T-helper 1 cell treated with Interleukin-12 subunit alpha and Interleukin-12 subunit beta and Interleukin-4 antibody, amounts not matched to agents 30 μg/mL and 1 μg/mL, for 36 hours (primary cell): ENCODE data around the gene ZDHHC8.

Source experiments
- H3K27ac Mint-ChIP-seq: one replicate; pipeline ENCODE4 v1.8.0; 2021; ENCODE audit warnings: mild to moderate bottlenecking, mixed read lengths
- H3K27me3 Mint-ChIP-seq: one replicate; pipeline ENCODE4 v1.8.0; 2021; ENCODE audit warnings: low read depth, mixed read lengths
- H3K36me3 Mint-ChIP-seq: one replicate; pipeline ENCODE4 v1.8.0; 2021; ENCODE audit warnings: low read depth, mixed read lengths
- H3K4me1 Mint-ChIP-seq: one replicate; pipeline ENCODE4 v1.8.0; 2021; ENCODE audit warnings: low read depth, mixed read lengths
- H3K4me3 Mint-ChIP-seq: one replicate; pipeline ENCODE4 v1.8.0; 2021; ENCODE audit warnings: mild to moderate bottlenecking, moderate library complexity, mixed read lengths
- H3K9me3 Mint-ChIP-seq: one replicate; pipeline ENCODE4 v1.8.0; 2021; ENCODE audit warnings: mixed read lengths

Gene ZDHHC8

DNA sequence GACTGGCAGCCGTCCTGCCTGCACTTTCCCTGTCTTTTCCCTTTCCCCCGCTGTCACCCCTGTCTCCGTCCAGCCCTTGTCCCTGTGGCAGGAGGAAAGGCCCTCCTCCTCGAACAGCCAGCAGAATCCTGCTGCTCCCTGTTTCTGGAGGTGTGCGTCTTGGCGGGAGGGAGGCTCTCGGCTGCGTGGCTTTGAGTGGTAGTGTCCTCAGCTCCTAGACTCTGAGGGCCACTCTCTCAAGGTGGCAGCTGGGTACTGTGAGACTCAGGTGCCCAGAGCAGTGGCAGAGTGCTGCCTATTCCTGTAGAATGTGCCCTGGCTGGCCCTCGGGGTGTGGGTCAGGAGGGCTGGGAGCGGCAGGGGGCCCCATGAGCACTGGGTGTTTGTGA lies 24.8 kb upstream of the ZDHHC8 start:
- Mint-ChIP-seq H3K4me1 (peaks cover 15% of the 10 kb centered on the region), H3K27ac (no peak overlapping the region), H3K27me3 (no peaks in the 10 kb centered on the region), H3K9me3 (no peaks in the 10 kb centered on the region), H3K4me3 (no peak overlapping the region), H3K36me3 (peaks cover 28% of the 10 kb centered on the region)

DNA sequence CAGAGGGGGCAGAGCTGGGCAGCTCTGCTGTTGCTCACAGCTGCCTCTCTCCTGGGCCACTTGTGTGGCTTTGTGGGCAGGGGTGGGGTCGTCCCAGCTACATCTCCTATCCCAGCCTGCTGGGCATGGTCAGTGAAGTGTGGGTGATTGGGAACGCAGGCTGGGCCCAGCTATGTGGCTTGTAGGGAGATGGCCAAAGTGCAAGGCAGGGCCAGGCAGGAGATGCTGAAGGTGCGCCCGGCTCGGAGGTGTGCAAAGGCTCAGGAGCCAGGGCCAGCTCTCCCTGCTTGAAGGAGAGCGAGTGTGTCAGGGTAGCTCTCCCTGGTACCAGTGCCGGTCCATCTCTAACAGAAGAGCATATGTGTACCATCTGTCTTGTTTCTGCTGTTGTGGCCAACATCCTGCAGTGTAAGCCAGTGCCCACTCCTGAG lies 24.1 kb upstream of the ZDHHC8 start:
- Mint-ChIP-seq H3K36me3 (peaks cover 24% of the 10 kb centered on the region), H3K4me3 (no peak overlapping the region), H3K4me1 (peaks cover 13% of the 10 kb centered on the region), H3K9me3 (no peaks in the 10 kb centered on the region), H3K27me3 (no peaks in the 10 kb centered on the region), H3K27ac (no peak overlapping the region)

DNA sequence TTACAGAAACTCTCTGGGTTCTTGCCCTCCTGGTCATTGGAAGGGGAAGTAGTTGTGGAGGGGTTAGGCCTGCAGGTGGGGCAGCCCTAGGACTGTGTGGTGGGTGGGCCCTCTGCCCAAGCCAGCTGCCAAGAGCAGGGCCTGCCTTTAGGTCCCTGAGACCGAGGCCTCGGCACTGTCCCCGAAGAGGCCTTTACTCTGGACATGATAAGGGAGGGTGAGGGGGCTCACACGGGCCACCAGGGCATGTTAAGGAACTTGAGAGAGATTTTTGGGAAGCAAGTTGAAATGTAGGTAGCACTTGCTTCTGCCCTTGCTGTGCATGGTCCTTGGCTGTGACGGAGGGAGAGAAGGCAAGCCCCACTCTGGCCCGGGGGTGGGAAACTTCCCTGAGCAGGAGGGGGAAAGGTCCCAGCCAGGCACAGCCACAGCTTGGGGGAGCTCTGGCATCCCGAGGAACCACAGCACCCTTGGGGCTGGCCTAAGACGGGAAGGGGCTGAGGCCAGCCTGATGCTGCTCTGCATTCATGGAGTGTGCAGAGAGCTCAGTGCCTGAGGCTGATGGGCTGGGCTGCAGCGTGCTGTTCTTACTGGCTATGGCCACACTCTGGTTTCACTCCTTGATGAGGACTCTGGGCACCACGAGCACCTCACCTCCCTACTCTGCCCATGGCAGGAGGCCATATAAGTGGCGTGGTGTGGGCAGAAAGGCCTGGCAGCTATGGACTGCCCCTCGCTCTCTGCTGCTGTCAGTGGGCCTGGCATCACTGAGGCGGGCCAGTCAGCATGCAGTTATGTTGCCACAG lies 23.4 kb upstream of the ZDHHC8 start:
- Mint-ChIP-seq H3K27me3 (no peaks in the 10 kb centered on the region), H3K4me1 (peaks cover 11% of the 10 kb centered on the region), H3K36me3 (peaks cover 22% of the 10 kb centered on the region), H3K9me3 (no peaks in the 10 kb centered on the region), H3K27ac (peak overlapping the region; percentile 3), H3K4me3 (no peak overlapping the region)

DNA sequence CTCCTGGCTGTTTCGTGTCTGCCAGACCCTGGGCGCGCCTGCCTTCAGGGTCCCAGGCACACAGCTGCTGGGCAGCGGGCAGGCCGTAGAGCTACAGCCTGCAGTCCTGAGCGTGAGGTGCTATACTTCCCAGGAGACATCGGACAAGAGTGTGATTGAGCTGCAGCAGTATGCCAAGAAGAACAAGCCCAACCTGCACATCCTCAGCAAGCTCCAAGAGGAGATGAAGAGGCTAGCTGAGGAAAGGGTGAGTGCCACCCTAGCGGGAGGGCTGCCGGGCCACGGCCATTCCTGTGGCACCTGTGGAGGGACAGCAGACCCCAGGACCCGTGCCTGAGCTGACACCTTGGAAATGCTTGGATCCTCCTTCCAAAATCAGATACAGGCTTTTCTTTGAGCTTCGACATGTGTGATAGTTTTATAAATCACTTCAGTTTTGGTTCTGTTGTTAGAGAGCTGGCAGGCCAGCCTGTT lies 22.8 kb upstream of the ZDHHC8 start:
- Mint-ChIP-seq H3K4me3 (no peak overlapping the region), H3K27me3 (no peaks in the 10 kb centered on the region), H3K27ac (no peak overlapping the region), H3K4me1 (peaks cover 7% of the 10 kb centered on the region), H3K36me3 (peaks cover 17% of the 10 kb centered on the region), H3K9me3 (no peaks in the 10 kb centered on the region)

DNA sequence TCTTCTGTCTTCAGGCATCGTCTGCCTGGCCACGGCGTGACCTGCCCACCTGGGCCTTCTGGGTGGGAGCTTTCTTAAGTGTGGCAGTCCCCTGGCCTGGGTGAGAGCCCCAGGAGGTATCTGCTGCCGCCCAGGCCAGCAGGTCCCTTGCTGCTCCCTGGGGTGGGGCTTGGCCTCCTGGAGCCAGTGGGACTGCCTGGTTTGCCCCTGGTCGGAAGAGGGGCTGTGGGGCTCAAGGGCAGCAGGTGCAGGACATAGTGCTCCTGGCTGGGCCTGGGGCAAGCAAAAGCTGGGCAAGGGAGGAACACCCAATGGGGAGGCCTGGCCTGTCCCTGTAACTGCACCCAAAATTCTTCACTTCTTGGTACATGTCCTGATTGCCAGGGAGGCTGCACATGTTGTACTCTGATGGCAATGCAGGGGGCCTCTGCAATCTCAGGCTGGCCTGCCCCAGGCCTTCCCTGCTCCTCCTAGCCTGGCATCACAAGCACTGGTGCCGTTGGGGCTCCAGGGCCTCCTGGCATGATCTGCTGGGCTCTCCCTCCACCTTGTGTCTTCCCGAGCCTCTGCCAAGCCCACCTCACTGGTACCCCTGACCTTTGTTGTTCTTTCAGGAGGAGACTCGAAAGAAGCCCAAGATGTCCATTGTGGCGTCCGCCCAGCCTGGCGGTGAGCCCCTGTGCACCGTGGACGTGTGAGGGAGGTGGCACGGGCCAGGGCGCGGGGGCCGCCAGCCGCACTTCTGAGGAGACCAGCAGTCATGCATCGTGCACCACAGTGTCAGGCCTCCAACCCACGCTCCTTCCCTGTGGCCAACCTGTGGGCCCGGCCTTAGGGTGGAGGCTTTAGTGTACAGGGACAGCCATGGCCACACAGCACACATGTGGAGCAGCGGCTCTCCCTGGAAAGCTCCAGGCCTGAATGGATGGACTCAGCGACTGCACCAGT lies 21.9 kb upstream of the ZDHHC8 start:
- no peaks in the 10 kb centered on the region for H3K9me3 Mint-ChIP-seq
- H3K36me3 Mint-ChIP-seq: peaks cover 22% of the 10 kb centered on the region
- H3K4me1 Mint-ChIP-seq: peaks cover 9% of the 10 kb centered on the region
- no peak overlapping the region for H3K4me3 Mint-ChIP-seq
- no peak overlapping the region for H3K27ac Mint-ChIP-seq
- H3K27me3 Mint-ChIP-seq: no peaks in the 10 kb centered on the region

DNA sequence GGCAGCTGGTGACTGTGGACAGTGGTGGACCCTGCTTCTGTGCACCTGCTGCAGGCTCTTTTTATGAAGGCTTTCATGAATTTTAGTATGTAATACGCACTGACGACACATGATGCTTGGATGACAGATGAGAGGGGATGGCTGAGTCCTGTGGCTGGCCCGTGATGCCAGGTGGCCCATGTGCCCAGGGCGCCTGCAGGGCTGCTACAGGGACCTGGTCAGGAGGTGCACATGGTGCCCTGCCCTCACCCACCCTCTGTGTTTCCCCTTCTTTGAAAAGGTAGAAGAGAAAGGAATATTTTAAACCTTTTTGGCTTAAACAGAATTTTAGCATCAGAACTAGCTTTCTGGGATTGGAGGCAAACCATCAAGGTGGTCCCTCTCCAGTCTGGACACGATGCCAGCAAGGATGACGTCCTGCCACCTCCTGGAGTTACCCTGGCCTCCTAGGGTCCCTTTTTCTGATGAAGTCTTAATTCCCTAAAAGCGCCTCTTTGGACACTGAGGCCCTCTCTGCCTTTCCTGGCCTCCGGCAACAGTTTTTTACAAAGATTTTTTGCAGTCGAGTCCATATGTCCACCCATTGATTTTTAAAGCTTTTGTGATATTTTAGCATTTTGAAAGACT lies 21.1 kb upstream of the ZDHHC8 start:
- peaks cover 26% of the 10 kb centered on the region for H3K36me3 Mint-ChIP-seq
- H3K4me3 Mint-ChIP-seq: no peak overlapping the region
- H3K27me3 Mint-ChIP-seq: no peaks in the 10 kb centered on the region
- H3K27ac Mint-ChIP-seq: peak overlapping the region; percentile 41
- H3K4me1 Mint-ChIP-seq: peaks cover 12% of the 10 kb centered on the region
- H3K9me3 Mint-ChIP-seq: no peaks in the 10 kb centered on the region

DNA sequence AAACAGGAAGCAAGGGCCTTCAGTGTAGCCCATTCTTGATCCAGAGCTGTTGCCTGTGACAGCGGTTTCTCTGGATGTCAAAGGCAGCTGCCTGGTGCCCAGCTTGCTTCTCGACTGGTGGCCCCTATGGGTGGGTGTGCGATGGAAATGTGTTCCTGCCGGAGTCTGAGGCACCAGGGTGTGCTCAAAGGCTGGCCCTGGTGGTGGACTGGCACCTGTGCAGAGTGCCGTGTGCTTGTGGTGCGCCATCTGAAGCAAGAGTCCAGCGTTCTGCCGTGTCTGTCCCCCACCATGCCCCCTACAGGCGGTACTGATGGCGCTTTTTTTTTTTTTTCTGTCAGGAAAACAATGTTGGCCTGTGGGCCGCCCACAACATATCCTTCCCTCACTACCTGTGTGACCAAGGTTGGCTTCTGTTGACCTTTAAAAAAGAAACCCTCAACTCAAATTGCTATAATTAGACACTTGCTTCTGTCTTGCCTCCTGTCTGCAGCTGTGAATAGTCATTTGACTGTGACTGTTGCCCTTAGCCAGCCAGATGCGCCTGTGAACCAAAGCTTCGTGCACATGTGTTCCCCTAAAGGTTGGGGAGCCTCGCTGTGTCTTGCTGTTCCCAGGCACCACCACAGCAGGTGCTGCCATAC lies 20.4 kb upstream of the ZDHHC8 start:
- Mint-ChIP-seq H3K27me3 (no peaks in the 10 kb centered on the region), H3K36me3 (peaks cover 26% of the 10 kb centered on the region), H3K4me1 (peaks cover 12% of the 10 kb centered on the region), H3K4me3 (no peak overlapping the region), H3K27ac (peak overlapping the region; percentile 55), H3K9me3 (no peaks in the 10 kb centered on the region)

DNA sequence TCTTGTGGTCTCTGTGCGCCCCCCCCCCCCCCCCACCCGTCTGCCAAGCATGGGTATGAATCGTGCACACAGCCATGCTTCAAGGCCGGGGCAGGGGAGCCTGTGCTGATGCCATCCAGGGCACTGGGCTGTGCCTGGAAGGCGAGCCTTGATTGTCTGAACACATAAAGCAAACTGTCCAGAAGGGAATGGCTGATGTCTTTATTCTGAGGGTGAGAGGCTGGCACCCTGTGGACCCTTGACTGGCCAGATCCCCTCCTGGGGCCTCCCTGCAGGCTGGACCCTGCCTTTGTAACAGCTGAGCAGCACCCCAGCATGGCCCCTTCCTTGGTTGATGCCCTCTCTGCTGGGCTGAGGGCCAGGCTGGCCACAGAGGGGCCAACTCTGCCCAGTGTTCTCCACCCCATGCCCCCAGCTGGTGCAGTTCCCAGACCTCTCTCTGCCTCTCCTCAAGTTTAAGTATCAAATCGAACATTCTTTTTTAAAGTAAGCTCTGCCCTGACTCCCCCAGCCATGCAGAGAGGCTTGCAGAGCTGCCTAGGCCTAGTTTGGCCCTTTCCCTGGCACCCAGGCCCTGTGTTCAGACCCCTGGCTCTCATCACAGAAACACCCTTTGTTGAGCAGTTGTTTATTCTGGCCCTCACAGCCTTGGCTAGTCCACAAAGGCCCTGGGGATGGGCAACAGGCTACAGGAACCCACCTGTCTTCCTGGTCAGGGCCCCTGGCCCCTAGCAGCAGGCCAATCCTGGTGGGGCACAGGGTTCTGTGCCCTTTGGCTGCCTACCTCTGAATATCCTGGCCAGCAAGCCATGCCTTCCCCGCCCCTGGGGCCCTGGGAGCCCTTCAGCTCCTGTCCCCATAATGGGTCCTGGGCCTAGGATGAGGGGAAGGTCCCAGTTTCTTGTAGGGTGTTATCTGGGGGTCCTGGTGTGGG lies 19.6 kb upstream of the ZDHHC8 start:
- no peak overlapping the region for H3K27ac Mint-ChIP-seq
- H3K27me3 Mint-ChIP-seq: no peaks in the 10 kb centered on the region
- H3K9me3 Mint-ChIP-seq: no peaks in the 10 kb centered on the region
- H3K4me1 Mint-ChIP-seq: peaks cover 13% of the 10 kb centered on the region
- H3K4me3 Mint-ChIP-seq: no peak overlapping the region
- H3K36me3 Mint-ChIP-seq: peaks cover 27% of the 10 kb centered on the region

DNA sequence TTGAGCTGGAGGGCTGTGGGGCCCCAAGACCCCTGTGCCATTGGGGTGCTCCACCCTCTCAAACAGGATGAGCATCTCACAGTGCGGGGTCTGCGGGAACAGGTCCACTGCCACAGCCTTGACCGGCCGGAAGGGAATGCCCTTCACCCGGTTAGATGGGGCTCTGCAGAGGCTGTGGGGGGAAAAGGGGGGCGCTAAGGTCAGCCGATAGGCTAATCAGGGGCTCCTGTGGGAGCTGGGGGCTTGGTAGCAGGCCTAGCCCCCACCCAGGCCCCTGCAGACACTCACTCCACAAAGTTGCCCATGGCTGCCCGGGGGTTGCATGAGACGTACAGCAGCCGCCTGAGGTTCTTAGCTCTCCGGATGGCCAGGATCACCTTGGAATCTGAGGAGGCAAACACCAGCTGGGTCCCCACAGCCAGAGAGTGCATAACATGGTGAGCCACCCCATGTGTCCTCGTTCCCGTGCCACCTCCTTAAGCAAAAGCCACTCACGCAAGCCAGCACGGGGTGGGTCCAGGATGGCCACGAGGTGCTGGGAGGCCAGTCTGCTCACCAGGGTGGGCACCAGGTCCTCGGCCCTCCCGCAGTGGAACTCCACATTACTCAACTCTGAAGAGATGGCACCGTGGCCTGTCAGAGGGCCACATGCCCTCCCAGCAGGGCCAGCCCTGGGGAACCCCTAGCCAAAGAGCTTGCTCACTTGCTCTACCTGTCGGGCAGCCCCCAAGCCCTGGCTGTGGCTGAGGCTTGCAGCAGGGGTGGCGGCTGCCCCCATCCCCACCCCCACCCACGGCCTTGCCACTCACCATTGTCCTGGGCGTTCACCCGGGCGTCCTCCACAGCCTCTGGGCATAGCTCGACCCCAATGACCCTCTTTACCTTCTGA lies 18.7 kb upstream of the ZDHHC8 start:
- Mint-ChIP-seq H3K4me1 (peaks cover 13% of the 10 kb centered on the region), H3K27me3 (no peaks in the 10 kb centered on the region), H3K27ac (peak overlapping the region; percentile 9), H3K9me3 (no peaks in the 10 kb centered on the region), H3K4me3 (no peak overlapping the region), H3K36me3 (peaks cover 20% of the 10 kb centered on the region)

DNA sequence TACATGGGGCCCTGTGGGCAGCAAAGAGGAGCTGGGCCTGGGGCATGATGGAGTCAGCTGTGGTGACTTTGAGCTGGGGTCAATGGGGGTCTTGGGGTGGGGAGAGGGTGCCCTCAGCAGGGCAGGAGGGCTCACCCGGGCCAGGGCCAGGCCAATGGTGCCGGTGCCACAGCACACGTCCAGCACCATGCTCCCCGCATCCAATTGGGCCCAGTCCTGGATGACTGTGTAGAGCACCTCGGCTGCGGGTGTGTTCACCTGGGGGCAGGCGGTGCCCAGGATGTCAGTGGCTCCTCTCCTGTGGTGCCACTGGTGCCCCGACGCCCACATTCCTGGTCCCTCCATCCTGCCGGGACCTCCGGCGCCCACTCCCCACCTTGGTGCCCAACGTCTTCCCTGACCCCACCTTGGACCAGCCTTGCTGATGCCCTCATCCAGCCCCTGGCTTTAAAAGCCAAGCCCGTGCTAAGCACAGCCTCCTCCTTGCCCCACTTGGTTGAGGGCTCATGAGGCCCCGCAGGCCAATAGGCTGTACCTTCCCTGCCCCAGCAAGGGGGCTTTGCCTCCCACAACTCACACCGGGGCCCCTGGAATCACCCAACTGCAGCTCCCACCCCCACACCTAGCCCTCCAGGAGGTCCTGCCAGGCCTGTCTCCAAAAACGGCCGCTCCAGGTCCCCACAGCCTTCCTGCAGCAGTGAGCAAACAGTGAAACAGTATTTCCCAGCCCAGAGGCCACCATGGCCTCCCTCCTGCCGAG lies 17.9 kb upstream of the ZDHHC8 start:
- peaks cover 16% of the 10 kb centered on the region for H3K4me1 Mint-ChIP-seq
- H3K27ac Mint-ChIP-seq: peak overlapping the region; percentile 14
- H3K9me3 Mint-ChIP-seq: no peaks in the 10 kb centered on the region
- no peak overlapping the region for H3K4me3 Mint-ChIP-seq
- H3K27me3 Mint-ChIP-seq: no peaks in the 10 kb centered on the region
- H3K36me3 Mint-ChIP-seq: peaks cover 18% of the 10 kb centered on the region

DNA sequence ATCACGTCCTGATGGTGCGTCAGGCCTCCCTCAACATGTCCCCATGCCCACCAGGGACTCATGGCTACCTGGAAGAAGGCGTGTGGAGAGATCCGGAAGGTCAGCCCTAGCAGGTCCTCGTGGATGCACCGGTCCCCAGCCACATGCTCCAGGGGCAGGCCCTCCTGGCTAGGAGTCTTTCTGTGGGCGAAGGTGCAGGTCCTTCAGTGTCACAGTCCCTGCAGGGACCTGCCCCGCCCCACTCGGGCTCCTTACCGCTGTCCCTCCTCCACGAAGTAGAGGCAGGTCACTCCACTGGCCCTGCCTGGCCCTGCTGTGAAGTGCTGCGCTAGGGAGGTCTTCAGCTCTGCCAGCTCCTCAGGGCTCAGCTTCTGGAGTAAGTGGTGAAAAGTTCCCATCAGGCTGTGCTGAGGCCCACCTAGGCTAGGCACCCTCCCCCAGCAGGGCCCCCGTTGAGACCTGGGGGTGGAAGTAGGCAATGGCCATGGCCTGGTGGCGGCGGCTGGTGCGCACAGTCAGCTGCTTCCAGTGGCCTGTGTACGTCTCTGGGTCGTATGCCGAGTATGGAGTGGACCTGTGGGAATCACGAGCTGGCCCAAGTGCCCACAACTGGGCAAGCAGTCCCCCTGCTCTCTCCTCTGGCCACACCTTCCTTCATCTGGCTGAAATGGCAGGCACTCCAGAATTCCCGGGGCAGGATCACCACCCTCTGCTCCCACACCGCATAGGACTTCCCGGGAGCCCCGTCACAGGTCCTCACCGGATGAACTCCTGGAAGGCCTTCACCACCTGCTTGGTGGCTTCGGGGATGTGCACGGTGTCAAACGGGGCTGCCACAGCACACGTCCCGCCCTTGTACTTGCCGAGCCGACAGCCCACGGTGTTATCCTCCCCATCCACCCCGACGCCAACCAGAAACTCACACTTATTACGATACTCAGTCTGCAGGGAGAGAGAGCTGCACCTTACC lies 16.8 kb upstream of the ZDHHC8 start:
- H3K9me3 Mint-ChIP-seq: no peaks in the 10 kb centered on the region
- H3K27ac Mint-ChIP-seq: peak overlapping the region; percentile 60
- H3K4me1 Mint-ChIP-seq: peaks cover 21% of the 10 kb centered on the region
- H3K27me3 Mint-ChIP-seq: no peaks in the 10 kb centered on the region
- H3K4me3 Mint-ChIP-seq: peak overlapping the region; percentile 78
- peaks cover 21% of the 10 kb centered on the region for H3K36me3 Mint-ChIP-seq
